GM04504 (cell line): ENCODE results near the gene FMNL3.
A peak's percentile ranks its signal among the peaks of the same experiment; 100 is the strongest.
"Not testable (repeated sequence)": the region's sequence is repeated elsewhere in the genome, so short reads cannot be mapped to it uniquely, and the experiment has no call there.

Experiments used
- DNase-seq: peaks from one replicate; pipeline ENCODE4 v3.0.0-alpha.2; 2012; ENCODE audit warnings: low read depth

Gene FMNL3

GRCh38 chr12:49632986-49633702 is 74.1 kb downstream of the FMNL3 start:
- DNase-seq = no peak

GRCh38 chr12:49632401-49632800 is 74.8 kb downstream of the FMNL3 start:
- DNase-seq = no peak

- DNase-seq = no peak
Observed at GRCh38 chr12:49631336-49631907, 75.8 kb downstream of the FMNL3 start.

- DNase-seq = peak; percentile 23
Observed at GRCh38 chr12:49627752-49628360, 79.3 kb downstream of the FMNL3 start.

- no peak for DNase-seq
Observed at GRCh38 chr12:49626836-49627235, 80.4 kb downstream of the FMNL3 start.

- no peak for DNase-seq
Observed at GRCh38 chr12:49626169-49626835, 80.9 kb downstream of the FMNL3 start.

- no peak for DNase-seq
Observed at GRCh38 chr12:49624921-49625577, 82.2 kb downstream of the FMNL3 start.

- peak; percentile 58 for DNase-seq
Observed at GRCh38 chr12:49623142-49623904, 83.9 kb downstream of the FMNL3 start, which contains the start of gene PRPF40B. TSS of gene PRPF40B (plus strand) at chr12:49623561. CDS start at chr12:49623591, 30 bp downstream.

GRCh38 chr12:49622501-49623141 is 84.6 kb downstream of the FMNL3 start:
- DNase-seq = no peak

GRCh38 chr12:49621651-49622500 is 85.3 kb downstream of the FMNL3 start:
- DNase-seq = no peak

GRCh38 chr12:49619286-49619685 is 87.9 kb downstream of the FMNL3 start:
- DNase-seq = no peak

GRCh38 chr12:49618576-49618975 is 88.6 kb downstream of the FMNL3 start:
- DNase-seq = no peak

- no peak for DNase-seq
Observed at GRCh38 chr12:49616533-49617219, 90.5 kb downstream of the FMNL3 start.

GRCh38 chr12:49615725-49616124 is 91.5 kb downstream of the FMNL3 start:
- DNase-seq = no peak

GRCh38 chr12:49612210-49612609 is 95.0 kb downstream of the FMNL3 start:
- DNase-seq = no peak

GRCh38 chr12:49610785-49611184 is 96.4 kb downstream of the FMNL3 start:
- DNase-seq = not testable (repeated sequence)

GRCh38 chr12:49609875-49610154 is 97.4 kb downstream of the FMNL3 start:
- no peak for DNase-seq

GRCh38 chr12:49609059-49609874 is 97.9 kb downstream of the FMNL3 start:
- no peak for DNase-seq

- DNase-seq = not testable (repeated sequence)
Observed at GRCh38 chr12:49605539-49605938, 101.7 kb downstream of the FMNL3 start, which contains the start of gene FAM186B. TSS of gene FAM186B (minus strand) at chr12:49605639. CDS start at chr12:49605477, 162 bp downstream.
